Activated CD4-positive, alpha-beta T cell treated with anti-CD3 and anti-CD28 coated beads for 36 hours (primary cell): Measurements from ENCODE around the gene TRAPPC13. TPM values are rescaled to one million over a fixed set of nuclear protein-coding genes. Genes with fewer than 3 reads are reported as not detected.
A peak's percentile ranks its signal among the peaks of the same experiment; 100 is the strongest.
"Not testable (repeated sequence)": the region's sequence is repeated elsewhere in the genome, so short reads cannot be mapped to it uniquely, and the experiment has no call there.

Experiments used
- ATAC-seq: fragments of 200-7000 bp; cut with Tn5 transposase; one replicate; pipeline ENCODE4 v1.10.0; 2021; ENCODE audit warnings: mild to moderate bottlenecking, moderate library complexity
- CTCF ChIA-PET: fragments of 350-600 bp; sonication (Branson Sonifier 250); formaldehyde crosslinking; loops from one replicate; lab custom pipeline; 2021; ENCODE audit warnings: antibody characterized with exemption; lab: Charles Lee
- POLR2A ChIA-PET: fragments of 350-600 bp; sonication (Branson Sonifier 250); formaldehyde crosslinking; loops from one replicate; lab custom pipeline; 2021; ENCODE audit warnings: antibody characterized with exemption, inconsistent platforms; lab: Charles Lee
- DNase-seq: peaks from one replicate; pipeline ENCODE4 v3.0.0-alpha.2; 2020
- H3K27ac Mint-ChIP-seq: one replicate; pipeline ENCODE4 v1.8.0; 2021; ENCODE audit warnings: mixed read lengths
- H3K27me3 Mint-ChIP-seq: one replicate; pipeline ENCODE4 v1.8.0; 2021; ENCODE audit warnings: mixed read lengths
- H3K36me3 Mint-ChIP-seq: one replicate; pipeline ENCODE4 v1.8.0; 2021; ENCODE audit warnings: low read depth, mixed read lengths
- H3K4me1 Mint-ChIP-seq: one replicate; pipeline ENCODE4 v1.8.0; 2021; ENCODE audit warnings: mixed read lengths
- H3K4me3 Mint-ChIP-seq: one replicate; pipeline ENCODE4 v1.8.0; 2021; ENCODE audit warnings: mild to moderate bottlenecking, moderate library complexity, mixed read lengths
- H3K9me3 Mint-ChIP-seq: one replicate; pipeline ENCODE4 v1.8.0; 2021; ENCODE audit warnings: low read depth, mixed read lengths
- intact Hi-C, 2 experiments: fragments of 100-400 bp; cut with DNase I in 1 of 2; cut with micrococcal nuclease in 1 of 2; formaldehyde crosslinking; loops; one replicate each; pipeline versions ENCODE4 v1.14.2 to v1.15.1; 2022 to 2024; cut with DNase I, micrococcal nuclease
- total RNA-seq, 2 experiments: library from RNA; stranded (reverse); gene quantifications; one replicate each; pipeline ENCODE4 v1.2.3, GENCODE V29; 2021

TRAPPC13 gene
- total RNA-seq, 2 experiments from 2014 or later: 11.2 to 20.7 TPM

DNA sequence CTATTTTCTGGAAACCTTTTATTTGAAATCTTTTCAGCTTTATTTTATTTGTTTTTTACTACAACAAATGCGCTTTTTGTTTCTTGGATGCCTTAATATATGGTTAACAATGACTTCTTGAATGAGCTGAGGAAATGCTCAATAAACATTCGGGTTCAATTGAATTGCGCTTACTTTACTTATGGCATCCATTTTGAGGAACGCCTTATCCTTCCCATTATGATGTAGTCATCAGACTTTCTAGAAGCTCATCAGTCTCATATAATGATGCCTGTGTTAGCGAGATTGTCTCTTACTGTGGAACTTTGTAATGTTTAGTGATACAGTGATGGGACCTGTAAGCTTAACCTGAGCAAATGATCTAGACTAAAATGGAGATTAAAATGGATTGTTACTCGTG is 916 bp downstream of the TRAPPC13 start:
- intact Hi-C loops: loop anchor here (2.0 to 10.0 kb wide), 3 partner anchors 302 to 857 kb away; partner anchors contain the start of genes CWC27 (in 1 of the 2), ERBIN (in 1 of the 2) and SREK1IP1 (in 1 of the 2)

DNA sequence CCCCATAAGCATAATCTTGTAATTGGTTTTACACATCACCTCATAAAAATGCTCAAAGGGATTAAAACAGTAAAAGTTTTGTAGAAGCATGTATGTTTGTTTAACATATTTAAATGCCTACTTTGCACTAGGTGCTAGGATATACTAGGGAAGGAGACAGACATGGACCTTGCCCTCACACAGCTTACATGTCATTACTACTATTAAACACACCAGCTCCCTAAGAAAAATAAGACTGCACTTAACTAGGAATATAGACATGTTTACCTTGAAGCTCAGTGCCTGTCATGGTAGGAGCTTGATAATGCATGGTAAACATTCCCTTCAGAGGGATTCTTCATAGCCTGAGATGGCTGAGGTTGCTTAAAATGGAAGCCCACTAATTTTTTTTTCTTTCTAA is 6.2 kb downstream of the TRAPPC13 start:
- CTCF ChIA-PET: no interaction called here
- Mint-ChIP-seq H3K9me3 (no peaks in the 10 kb centered on the region), H3K27ac (no peak overlapping the region), H3K4me1 (peaks cover 21% of the 10 kb centered on the region), H3K36me3 (peaks cover 13% of the 10 kb centered on the region), H3K27me3 (no peaks in the 10 kb centered on the region), H3K4me3 (no peak overlapping the region)
- intact Hi-C loops: no loop called here
- POLR2A ChIA-PET: no interaction called here
- DNase-seq (no peak), ATAC-seq (no peak)

More for the DNA sequence above, 916 bp downstream of the TRAPPC13 start:
- Mint-ChIP-seq H3K4me3 (peak overlapping the region; percentile 85), H3K9me3 (no peaks in the 10 kb centered on the region), H3K27ac (peak overlapping the region; percentile 96), H3K36me3 (peaks cover 7% of the 10 kb centered on the region), H3K4me1 (peaks cover 42% of the 10 kb centered on the region), H3K27me3 (no peaks in the 10 kb centered on the region)
- DNase-seq (no peak), ATAC-seq (no peak)
- POLR2A ChIA-PET: interaction anchor here (0.7 to 0.8 kb wide), 3 partner anchors 54 to 577 kb away, joined by 4 to 6 read pairs (median 4); partner anchors contain the start of gene SREK1
- CTCF ChIA-PET: interaction anchor here (1.0 to 1.2 kb wide), 3 partner anchors 14 to 815 kb away, joined by 3 to 5 read pairs (median 4); no protein-coding TSS in a partner anchor

DNA sequence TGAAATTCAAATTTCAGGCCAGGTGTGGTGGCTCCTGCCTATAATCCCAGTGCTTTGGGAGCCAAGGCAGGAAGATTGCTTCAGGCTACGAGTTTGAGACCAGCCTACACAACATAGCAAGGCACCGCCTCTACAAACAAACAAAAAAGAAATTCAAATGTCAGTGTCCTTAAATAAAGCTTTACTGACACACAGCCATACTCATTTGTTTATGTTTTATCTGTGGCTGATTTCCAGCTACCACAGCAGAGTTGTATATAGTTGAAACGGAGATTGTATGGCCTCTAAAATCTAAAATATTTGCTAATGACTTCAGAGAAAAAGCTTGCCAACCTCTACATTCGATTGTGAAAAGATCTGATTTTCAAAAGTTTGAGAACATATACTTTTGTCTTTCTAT is 15.4 kb downstream of the TRAPPC13 start:
- DNase-seq: no peak
- no peak for ATAC-seq
- ChIA-PET POLR2A (no interaction called here), CTCF (interaction anchor here (1.6 kb wide), 1 partner anchor 11 kb away, joined by 7 read pairs; no protein-coding TSS in a partner anchor)
- intact Hi-C loops: no loop called here
- Mint-ChIP-seq H3K27ac (no peak overlapping the region), H3K9me3 (no peaks in the 10 kb centered on the region), H3K27me3 (no peaks in the 10 kb centered on the region), H3K36me3 (peaks cover 25% of the 10 kb centered on the region), H3K4me3 (no peak overlapping the region), H3K4me1 (no peaks in the 10 kb centered on the region)

DNA sequence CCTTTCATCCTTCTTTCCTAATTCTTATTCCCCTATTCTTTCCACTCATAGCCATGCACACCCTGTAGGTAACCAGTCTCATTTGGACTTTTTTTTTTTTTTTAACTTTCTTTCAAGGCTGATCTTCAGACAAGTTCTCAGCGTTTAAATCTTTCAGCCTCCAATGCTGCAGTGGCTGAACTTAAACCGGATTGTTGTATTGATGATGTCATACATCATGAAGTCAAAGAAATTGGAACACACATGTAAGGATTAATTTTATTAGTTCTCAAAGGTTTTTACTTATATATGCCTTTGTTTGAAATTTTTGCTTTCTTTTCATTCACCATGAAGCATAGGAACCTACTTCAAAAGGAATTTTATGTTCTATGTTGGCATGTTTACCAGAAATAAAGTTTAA is 22.1 kb downstream of the TRAPPC13 start:
- no peak overlapping the region for H3K27ac Mint-ChIP-seq
- no peak overlapping the region for H3K4me3 Mint-ChIP-seq
- no peaks in the 10 kb centered on the region for H3K4me1 Mint-ChIP-seq
- no peak for DNase-seq
- H3K36me3 Mint-ChIP-seq: peaks cover 10% of the 10 kb centered on the region
- no peak for ATAC-seq
- no peaks in the 10 kb centered on the region for H3K27me3 Mint-ChIP-seq
- intact Hi-C loops: no loop called here
- H3K9me3 Mint-ChIP-seq: no peaks in the 10 kb centered on the region
- POLR2A ChIA-PET: no interaction called here
- CTCF ChIA-PET: no interaction called here

DNA sequence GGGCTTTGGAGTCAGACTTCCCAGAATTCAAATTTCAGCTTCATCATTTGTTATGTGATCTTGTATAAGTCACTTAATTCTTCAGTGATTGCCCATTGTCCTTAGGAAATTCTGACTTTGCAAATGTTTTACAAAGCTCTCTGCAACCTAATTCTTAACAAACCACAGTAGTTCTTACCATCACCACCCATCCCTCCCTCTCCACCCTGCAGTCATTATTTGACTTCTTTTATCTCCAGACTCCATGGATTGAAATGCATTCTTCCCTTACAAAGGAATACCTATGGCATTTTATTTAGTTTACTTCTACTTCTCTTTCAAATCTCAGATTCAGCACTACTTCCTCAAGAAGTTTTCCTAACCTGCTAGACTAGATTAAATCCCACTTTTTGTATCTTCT is 23.1 kb downstream of the TRAPPC13 start:
- Mint-ChIP-seq H3K27ac (no peak overlapping the region), H3K36me3 (peaks cover 10% of the 10 kb centered on the region), H3K4me1 (no peaks in the 10 kb centered on the region), H3K9me3 (no peaks in the 10 kb centered on the region), H3K27me3 (no peaks in the 10 kb centered on the region), H3K4me3 (no peak overlapping the region)
- ATAC-seq (no peak), DNase-seq (no peak)
- POLR2A ChIA-PET: no interaction called here
- CTCF ChIA-PET: no interaction called here
- intact Hi-C loops: no loop called here

DNA sequence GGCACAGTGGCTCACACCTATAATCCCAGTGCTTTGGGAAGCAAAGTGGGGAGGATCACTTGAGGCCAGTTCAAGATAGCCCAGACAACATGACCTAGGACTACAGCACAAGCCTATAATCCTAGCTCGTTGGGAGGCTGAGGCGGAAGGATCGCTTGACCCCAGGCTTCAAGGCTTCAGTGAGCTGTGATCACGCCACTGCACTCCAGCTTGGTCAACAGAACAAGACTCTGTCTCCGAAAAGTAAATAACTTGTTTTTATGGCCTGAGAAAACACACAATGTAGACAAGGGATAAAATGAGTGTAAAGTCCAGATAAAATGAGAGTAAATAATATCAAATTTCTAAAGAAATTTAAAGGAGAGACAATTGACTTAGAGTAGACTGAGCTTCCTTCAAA is 26.3 kb downstream of the TRAPPC13 start:
- no peak for ATAC-seq
- CTCF ChIA-PET: interaction anchor here (0.9 to 1.2 kb wide), 4 partner anchors 10 to 21 kb away, joined by 3 to 7 read pairs (median 3); no protein-coding TSS in a partner anchor
- no peaks in the 10 kb centered on the region for H3K4me1 Mint-ChIP-seq
- POLR2A ChIA-PET: no interaction called here
- no peak overlapping the region for H3K4me3 Mint-ChIP-seq
- no peaks in the 10 kb centered on the region for H3K27me3 Mint-ChIP-seq
- H3K9me3 Mint-ChIP-seq: no peaks in the 10 kb centered on the region
- intact Hi-C loops: no loop called here
- no peak for DNase-seq
- H3K27ac Mint-ChIP-seq: no peak overlapping the region
- H3K36me3 Mint-ChIP-seq: peaks cover 10% of the 10 kb centered on the region

DNA sequence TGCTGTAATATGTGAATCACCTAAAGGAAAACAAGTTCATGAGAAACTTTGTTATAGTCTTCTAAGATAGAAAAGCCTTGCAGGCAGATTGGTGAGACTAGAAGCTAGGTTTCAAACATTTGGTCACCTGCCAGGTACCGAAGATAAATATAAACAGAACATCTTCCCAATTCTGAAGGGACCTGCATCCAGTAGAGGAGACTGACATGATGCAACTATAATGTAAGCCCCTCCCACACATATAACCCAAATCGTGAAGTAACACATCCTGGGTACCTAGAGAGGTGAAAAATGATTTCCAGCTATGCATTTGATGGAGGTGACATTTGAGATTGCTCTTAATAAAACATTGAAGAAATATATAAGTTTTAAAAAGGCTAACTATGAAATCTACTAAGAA is 29.9 kb downstream of the TRAPPC13 start:
- intact Hi-C loops: no loop called here
- DNase-seq (no peak), ATAC-seq (peak; percentile 36)
- Mint-ChIP-seq H3K4me1 (no peaks in the 10 kb centered on the region), H3K27ac (no peak overlapping the region), H3K27me3 (no peaks in the 10 kb centered on the region), H3K4me3 (no peak overlapping the region), H3K36me3 (peaks cover 8% of the 10 kb centered on the region), H3K9me3 (no peaks in the 10 kb centered on the region)
- POLR2A ChIA-PET: no interaction called here
- CTCF ChIA-PET: no interaction called here

DNA sequence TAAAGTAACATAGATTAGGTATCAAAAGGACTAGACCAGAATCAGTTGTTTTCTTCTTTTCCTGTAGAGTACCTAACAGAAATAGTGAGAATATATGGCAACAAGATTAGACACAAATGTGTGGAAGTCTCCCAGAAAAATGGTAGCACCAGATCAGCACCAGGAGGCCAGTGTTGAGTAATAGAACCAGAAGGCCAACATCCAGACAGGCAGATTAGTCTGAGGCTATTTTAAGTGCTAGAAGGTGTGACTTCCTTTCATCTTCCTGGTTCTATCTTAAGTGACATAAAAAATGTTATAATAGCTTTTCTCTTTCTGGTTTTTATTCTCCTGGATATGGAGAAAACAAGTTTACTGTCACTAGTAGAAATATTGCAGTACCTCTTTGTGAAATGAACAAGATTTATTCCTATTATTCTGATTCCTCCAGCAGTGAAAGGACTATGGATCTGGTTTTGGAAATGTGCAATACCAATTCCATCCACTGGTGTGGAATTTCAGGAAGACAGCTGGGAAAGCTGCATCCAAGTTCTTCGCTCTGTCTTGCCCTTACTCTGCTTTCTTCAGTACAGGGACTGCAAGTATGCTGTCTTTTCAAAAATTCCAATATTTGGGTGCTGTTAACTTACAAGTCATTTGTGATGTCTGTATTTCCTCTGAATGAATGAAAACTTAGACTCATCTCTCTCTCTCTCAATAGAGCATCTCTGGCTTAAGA is 39.1 kb downstream of the TRAPPC13 start:
- Mint-ChIP-seq H3K4me1 (peaks cover 2% of the 10 kb centered on the region), H3K36me3 (peaks cover 15% of the 10 kb centered on the region), H3K27ac (peak overlapping the region; percentile 24)

DNA sequence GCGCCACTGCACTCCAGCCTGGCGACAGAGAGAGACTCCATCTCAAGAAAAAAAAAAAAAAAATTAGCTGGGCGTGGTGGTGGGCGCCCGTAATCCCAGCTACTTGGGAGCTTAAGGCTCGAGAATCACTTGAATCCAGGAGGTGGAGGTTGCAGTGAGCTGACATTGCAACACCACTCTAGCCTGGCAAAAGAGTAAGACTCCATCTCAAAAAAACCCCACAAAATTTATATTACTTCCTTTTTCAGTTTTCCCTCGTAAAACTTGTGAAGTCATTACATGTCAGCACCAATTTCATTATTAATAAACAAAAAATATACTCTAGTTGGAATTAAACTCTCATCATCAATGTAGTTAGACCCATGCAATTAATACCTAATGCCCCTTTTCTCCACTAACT is 43.9 kb downstream of the TRAPPC13 start:
- Mint-ChIP-seq H3K27ac (no peak overlapping the region), H3K4me1 (peaks cover 1% of the 10 kb centered on the region), H3K4me3 (no peak overlapping the region), H3K36me3 (peaks cover 15% of the 10 kb centered on the region), H3K27me3 (no peaks in the 10 kb centered on the region), H3K9me3 (no peaks in the 10 kb centered on the region)
- DNase-seq (no peak), ATAC-seq (no peak)
- POLR2A ChIA-PET: no interaction called here
- intact Hi-C loops: no loop called here
- CTCF ChIA-PET: no interaction called here

More for the DNA sequence above, 39.1 kb downstream of the TRAPPC13 start:
- POLR2A ChIA-PET: no interaction called here
- intact Hi-C loops: no loop called here
- no peak overlapping the region for H3K4me3 Mint-ChIP-seq
- DNase-seq: no peak
- no peak for ATAC-seq
- CTCF ChIA-PET: interaction anchor here (0.6 to 1.1 kb wide), 4 partner anchors 12 to 34 kb away, joined by 3 to 5 read pairs (median 3); no protein-coding TSS in a partner anchor
- no peaks in the 10 kb centered on the region for H3K9me3 Mint-ChIP-seq
- no peaks in the 10 kb centered on the region for H3K27me3 Mint-ChIP-seq

DNA sequence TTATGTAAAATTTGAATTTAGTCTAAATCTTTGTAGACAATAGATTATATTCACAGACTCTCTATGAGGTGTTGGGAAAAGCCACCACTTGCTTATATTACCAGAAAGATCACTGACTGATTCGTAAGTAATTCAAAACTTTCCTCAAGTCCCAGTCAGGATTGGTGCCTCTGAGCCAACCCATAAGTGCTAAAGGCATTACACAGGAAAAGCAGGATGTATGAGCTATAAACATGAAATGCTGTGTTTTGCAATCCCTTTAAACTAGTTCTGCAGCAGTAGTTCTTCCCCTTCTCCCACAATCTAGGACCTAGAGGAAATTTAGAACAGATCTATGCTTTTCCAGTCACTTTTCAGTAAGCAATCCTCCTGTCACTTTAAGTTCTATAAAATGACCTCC is 48.0 kb downstream of the TRAPPC13 start:
- Mint-ChIP-seq H3K4me1 (peaks cover 22% of the 10 kb centered on the region), H3K27ac (no peak overlapping the region), H3K9me3 (no peaks in the 10 kb centered on the region), H3K4me3 (no peak overlapping the region), H3K36me3 (peaks cover 25% of the 10 kb centered on the region), H3K27me3 (no peaks in the 10 kb centered on the region)
- ATAC-seq (no peak), DNase-seq (no peak)
- ChIA-PET CTCF (interaction anchor here (0.9 kb wide), 1 partner anchor 22 kb away, joined by 3 read pairs; no protein-coding TSS in a partner anchor), POLR2A (no interaction called here)
- intact Hi-C loops: no loop called here

DNA sequence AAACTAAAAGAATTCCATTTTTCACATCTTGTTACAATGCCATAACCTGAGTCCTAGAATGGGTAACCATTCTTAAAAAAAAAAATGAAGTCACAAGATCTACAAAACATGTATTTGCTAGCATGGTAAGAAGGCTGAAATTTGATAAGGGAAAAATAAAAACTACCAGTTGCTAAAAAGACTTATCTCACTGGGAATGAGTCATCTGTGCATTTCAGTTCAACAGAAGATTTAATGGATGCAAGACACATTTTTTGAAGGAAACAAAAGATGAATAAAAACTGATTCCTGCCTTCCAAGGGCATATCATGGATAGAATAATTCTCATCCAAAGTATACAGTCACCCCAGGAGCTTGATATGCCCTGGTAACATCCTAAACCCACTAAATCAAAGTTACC is 49.9 kb downstream of the TRAPPC13 start:
- Mint-ChIP-seq H3K4me3 (no peak overlapping the region), H3K9me3 (no peaks in the 10 kb centered on the region), H3K27me3 (no peaks in the 10 kb centered on the region), H3K27ac (peak overlapping the region; percentile 15), H3K36me3 (peaks cover 34% of the 10 kb centered on the region), H3K4me1 (peaks cover 35% of the 10 kb centered on the region)
- ChIA-PET CTCF (no interaction called here), POLR2A (no interaction called here)
- intact Hi-C loops: no loop called here
- DNase-seq (no peak), ATAC-seq (no peak)

DNA sequence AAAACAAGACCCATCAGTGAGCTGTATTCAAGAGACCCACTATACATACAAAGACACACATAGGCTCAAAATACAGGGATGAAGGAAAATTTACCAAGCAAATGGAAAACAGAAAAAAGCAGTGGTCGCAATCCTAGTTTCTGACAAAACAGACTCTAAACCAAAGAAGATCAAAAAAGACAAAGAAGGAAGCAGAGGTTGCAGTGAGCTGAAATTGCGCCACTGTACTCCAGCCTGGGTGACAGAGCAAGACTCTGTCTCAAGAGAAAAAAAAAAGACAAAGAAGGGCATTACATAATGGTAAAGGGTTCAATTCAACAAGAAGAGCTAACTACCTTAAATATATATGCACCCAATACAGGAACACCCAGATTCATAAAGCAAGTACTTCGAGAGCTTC is 51.2 kb downstream of the TRAPPC13 start:
- H3K36me3 Mint-ChIP-seq: peaks cover 42% of the 10 kb centered on the region
- H3K4me3 Mint-ChIP-seq, H3K27me3 Mint-ChIP-seq, H3K9me3 Mint-ChIP-seq, DNase-seq, ATAC-seq, intact Hi-C loops: not testable (repeated sequence)
- peaks cover 37% of the 10 kb centered on the region for H3K4me1 Mint-ChIP-seq
- peak overlapping the region; percentile 47 for H3K27ac Mint-ChIP-seq
- CTCF ChIA-PET: interaction anchor here (1.0 to 1.3 kb wide), 3 partner anchors 9 to 11 kb away, joined by 3 read pairs; no protein-coding TSS in a partner anchor
- POLR2A ChIA-PET: interaction anchor here (0.6 kb wide), 1 partner anchor 170 kb away, joined by 4 read pairs; no protein-coding TSS in a partner anchor
